CD4-positive, alpha-beta T cell treated with Interleukin-15 for 4 hours (primary cell): ENCODE results near the gene LCN15.
"Not testable (repeated sequence)": the region's sequence is repeated elsewhere in the genome, so short reads cannot be mapped to it uniquely, and the experiment has no call there.

Experiments used
- DNase-seq: peaks from one replicate; pipeline ENCODE4 v3.0.0-alpha.2; 2020; ENCODE audit warnings: low spot score

Gene LCN15

DNA sequence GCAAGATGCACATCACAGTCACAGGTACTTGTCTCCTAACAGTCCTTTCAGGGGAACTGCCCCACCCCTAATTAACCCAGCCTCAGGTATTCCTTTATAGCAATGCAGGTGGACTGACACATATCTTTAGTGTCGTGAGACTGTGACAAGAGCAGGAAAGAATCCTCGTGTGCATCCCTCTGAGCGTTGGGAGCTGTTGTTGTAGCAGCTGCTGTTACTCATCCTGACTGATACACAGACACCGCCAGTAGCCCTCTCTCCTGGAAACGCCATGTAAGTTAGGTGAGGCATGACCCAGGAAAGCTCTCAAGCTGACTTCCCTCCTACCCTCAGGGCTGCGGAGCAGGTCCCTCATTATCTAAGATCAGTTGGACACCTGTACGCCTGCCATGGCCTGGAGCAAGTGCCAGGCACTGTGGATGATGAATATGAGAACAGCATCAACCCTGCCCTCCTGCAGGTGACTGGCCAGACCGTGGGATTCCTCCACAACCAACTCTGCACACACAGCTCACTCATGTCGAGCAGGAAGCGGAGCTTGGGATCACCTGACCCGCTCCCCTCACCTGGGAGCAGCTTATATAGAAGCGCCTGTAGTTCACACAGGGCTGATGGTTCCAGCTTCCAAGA, 10.2 kb upstream of the LCN15 start:
- no peak for DNase-seq

DNA sequence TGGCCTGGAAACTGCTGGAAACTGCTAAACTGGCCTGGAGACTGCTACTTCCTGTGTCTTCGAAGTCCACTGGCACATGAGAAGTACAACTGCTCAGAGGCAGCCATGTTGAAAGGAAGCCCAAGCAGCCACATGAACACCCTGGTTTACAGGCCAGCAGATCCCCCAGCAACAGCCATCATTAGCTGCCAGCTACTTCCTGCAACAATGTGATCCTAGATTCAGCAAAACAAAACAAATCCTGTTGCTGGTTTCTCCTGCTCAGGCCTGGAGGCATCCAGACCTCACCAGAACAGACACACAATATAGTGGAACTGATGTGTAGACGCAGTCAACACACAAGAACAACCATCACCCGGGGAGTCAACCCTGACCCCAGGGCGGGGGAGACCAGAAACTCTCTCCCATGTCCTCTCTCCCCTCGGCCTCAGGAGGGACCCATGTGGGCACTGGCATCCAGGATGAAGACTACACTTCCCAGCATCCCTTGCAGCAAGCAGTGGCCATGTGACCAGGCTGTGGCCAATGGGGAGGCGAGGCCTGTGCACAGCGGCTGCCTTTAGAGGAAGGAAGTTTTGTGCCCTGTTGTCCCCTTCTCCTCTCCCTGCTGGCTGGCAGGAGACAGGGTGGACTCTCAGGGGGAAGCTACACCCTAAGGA, 9.2 kb upstream of the LCN15 start:
- no peak for DNase-seq

DNA sequence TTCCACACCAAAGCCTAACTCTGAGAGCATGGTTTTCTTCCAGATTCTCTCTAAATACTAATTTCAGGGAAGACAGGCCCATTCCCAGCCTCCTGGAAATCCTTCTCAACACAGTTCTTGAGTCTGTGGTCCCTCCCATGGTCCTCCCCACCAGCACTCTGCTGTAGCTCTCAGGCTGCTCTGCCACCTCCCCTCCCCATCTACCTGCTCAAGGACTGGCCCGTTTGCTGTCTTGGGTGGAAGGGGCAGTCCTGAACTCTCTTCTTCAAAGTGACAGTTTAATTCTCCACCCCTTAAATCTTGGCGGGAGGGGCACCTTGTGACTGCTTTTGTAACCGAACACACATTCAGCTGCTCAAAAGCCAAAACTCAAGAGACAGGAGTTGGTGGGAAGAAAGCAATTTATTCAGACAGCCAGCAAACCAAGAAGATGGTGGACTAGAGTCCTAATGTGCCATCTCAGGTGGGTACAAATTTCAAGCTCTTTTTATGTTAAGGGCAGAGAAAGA, 7.6 kb upstream of the LCN15 start:
- DNase-seq, result no peak

DNA sequence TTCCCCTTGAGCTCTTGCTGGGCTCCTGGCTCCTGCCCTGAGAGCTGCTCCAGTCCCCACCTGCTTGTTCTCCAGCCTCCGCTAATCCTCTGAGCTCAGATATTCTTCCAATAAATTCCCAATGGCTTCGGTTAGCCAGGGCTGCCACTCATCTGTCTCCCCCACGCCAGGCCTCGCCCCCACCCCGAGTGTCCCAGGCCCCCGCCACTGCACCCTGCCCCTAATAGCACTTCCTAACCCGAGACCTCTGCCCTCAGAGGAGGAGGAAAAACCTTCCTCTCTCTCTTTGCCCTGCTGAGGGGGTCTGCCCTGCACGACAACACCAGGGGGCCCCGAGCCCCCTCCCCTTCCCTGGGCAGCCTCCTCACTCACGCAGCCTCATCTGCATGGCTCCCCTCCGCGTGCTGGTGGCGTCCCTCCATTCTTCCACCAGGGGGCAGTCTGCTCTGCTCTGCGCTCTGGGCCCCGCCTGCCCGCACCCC, 5.4 kb upstream of the LCN15 start:
- DNase-seq, result peak; percentile 47

DNA sequence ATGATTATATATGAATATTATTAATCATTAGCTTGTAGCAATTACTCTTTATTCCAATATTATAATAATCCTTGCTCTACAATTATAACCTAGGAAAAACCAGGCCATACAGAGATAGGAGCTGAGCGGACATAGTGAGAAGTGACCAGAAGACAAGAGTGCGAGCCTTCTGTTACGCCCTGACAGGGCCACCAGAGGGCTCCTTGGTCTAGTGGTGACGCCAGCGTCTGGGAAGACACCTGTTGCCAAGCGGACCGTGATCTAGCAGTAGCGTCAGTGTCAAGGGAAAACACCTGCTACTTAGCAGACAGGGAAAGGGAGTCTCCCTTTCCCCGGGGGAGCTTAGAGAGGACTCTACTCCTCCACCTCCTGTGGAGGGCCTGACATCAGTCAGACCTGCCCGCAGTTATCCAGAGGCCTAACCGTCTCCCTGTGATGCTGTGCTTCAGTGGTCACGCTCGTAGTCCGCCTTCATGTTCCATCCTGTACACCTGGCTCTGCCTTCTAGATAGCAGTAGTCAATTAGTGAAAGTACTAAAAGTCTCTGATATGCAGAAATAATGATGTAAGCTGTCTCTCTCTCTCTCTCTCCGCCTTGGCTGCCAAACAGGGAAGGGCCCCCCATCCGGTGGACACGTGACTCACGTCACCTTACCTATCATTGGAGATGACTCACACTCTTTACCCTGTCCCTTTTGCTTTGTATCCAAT, 2.2 kb upstream of the LCN15 start:
- peak; percentile 54 for DNase-seq

DNA sequence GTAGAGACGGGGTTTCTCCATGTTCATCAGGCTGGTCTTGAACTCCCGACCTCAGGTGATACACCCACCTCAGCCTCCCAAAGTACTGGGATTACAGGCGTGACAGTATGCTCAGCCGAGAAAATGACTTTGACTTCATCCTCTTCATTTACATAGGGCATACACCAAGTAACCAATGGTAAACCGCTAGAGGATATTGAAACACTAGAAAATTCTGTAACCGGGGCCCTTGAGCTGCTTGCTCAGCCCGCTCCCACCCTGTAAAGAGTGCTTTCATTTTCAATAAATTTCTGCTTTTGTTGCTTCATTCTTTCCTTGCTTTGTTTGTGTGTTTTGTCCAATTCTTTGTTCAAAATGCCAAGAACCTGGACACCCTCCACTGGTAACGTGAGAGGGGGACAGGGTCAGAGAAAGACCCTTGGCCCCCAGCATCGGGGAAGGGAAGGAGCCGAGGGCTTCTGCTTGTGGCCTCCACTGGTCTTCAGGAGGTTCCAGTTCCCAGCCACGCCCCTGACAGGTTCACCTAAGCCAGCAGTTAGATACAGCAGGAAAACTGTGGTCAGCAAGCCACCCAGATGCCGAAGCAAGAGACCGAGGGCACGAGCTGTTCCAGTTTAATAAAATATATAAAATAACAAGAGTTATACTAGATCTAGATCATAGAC, 1.6 kb upstream of the LCN15 start:
- not testable (repeated sequence) for DNase-seq

DNA sequence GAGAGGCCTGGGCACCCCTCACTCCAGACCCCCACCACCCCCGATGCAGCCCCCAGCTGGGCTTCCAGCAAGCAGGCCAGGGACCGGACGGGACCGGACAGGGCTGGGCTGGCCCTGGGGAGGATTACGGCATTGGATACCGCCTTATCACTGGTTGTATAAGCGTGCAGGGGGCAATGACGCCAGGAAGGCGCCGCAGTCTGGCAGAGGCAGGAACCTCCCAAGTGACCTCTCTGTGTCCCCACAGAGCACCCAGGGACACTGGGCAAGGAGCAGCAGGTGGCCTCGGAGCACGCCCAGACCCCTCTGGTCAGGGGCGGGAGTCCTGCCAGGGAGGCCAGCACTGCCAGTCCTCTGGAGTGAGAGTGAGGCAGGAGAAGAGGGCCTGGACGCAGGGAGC, 723 bp upstream of the LCN15 start:
- DNase-seq, result no peak

DNA sequence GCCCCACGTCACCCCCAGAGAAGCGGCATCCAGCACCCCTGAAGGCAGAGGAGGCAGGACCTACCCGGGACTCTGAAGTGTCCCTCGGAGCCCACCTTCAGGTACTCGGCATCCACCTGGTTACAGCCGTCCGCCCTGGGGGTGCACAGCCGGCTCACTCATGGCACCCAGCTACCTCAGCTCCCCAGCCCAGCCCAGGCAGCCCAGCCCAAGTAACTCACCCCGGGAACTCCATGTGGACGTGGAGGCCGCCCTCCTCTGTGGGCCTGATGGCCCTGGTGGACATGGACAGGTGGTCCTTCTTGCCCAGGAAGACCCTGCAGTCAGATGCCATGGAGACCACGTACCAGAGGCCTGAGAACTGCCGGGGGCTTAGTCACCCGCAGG, 676 bp downstream of the LCN15 start:
- no peak for DNase-seq

DNA sequence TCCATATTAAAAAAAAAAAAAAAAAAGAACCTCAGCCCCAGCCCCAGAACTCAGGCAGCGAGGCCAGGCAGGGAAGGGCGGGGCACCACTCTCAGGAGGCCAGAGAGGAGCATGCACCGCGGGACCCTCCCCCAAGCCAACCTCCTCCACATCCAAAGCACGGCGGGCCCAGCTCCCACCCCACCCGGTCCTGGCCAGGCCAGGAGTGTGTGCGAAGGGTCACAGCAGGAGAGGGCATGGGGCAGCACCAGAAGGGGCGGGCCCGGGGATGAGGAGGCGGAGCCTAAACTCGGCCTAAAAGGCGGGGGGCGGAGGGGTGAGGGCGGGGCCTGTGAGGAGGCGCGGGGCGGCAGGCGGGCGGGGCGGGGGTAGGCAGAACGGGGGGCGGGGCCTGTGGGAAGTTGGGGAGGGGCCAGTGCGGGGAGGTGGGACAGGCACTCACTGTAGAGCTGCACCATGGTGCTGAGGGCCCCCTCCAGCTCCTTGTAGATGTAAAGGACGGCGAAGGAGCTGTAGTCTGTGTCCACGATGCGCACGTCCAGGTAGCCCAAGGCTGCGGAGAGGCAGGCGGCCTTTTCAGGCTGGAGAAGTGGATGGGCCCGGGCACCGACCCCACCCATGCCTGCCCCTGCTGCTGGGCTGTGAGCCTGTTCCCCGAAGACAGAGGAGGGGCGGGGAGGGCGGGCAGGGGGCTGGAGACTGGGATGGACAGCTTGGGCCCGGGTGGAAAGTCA, 1.2 kb downstream of the LCN15 start:
- DNase-seq, result peak; percentile 15

DNA sequence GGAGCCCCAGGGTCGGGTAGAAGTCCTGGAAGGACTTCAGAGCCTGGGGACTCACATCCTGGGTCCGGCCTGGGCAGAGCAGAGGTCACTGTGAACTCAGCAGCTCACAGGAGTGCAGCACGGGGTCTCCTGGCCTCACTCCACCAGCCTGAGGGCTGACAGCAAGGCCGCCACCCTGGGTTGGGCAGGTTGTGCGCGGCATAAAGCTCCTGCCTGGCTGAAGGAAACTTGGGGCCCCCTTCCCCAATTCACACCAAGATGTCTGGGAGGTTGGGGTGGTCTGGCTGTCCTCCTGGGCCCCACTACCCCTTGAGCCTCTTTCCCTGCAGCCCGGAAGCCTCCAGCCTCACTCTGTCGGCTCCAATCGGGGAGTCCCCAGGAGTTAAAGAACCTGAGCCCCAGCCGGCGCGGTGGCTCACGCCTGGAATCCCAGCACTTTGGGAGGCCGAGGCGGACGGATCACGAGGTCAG, 2.1 kb downstream of the LCN15 start:
- no peak for DNase-seq

DNA sequence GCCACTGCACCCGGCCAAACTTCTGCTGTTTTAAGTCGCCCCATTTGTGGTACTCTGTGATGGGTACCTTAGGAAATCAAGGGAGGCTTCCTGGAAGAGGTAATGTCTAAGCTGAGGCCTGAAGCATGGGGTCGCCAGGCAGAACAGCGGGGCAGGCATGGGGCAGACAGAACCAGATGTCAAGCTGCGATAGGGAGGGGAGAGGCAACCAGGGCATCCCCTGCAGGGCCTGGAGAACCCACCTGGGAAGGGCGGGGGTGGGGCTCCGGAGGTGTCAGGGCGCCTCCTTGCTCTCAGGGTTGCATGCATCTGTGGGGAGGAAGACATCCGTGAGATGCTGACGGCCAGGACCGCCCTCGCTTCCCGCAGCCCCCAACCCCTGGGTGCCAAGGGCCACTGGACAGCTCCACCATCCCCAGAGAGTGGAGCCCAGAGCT, 2.8 kb downstream of the LCN15 start:
- DNase-seq, result no peak

DNA sequence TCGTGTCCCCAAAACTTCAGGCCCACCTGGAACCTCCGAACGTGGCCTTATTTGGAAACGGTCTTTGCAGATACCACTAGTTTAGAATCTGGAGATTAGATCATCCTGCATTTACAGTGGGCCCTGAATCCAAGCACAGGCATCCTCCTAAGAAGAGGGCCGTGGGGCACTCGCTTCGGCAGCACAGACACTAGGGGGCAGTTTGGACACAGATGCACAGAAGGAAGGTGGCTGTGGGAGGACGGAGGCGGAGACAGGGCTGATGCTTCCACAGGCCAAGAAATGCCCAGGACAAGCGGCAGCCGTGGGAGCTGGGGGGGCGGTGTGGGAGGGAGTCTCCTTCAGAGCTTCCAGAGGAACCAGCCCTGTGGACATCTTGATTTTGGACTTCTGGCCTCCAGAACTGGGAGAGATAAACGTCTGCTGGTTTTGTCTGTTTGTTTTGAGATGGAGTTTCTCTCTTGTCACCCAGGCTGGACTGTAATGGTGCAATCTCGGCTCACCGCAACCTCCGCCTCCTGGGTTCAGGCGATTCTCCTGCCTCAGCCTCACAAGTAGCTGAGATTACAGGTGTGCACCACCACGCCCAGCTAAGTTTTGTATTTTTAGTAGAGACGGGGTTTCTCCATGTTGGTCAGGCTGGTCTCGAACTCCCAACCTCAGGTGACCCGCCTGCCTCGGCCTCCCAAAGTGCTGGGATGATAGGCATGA, 3.3 kb downstream of the LCN15 start:
- DNase-seq, result not testable (repeated sequence)

DNA sequence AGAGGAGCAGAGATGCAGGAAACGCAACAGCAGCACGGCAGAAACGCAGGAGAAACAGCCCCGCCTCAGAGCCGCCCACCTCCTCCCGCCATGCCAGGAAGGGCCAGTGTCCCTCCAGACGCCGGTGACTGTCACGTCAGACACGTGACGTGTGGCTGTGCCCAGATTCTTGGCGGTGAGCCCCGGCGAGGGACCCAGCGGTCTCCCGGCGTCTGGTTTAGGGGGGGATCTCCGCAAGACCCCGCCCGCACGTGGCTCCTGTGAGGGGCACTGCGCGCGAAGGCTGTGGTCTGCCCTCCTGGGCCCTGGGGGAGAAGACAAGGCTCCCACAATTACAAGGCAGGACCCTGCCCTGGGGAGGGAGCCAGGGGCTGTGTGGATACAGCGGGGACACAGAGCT, 3.9 kb downstream of the LCN15 start:
- no peak for DNase-seq

DNA sequence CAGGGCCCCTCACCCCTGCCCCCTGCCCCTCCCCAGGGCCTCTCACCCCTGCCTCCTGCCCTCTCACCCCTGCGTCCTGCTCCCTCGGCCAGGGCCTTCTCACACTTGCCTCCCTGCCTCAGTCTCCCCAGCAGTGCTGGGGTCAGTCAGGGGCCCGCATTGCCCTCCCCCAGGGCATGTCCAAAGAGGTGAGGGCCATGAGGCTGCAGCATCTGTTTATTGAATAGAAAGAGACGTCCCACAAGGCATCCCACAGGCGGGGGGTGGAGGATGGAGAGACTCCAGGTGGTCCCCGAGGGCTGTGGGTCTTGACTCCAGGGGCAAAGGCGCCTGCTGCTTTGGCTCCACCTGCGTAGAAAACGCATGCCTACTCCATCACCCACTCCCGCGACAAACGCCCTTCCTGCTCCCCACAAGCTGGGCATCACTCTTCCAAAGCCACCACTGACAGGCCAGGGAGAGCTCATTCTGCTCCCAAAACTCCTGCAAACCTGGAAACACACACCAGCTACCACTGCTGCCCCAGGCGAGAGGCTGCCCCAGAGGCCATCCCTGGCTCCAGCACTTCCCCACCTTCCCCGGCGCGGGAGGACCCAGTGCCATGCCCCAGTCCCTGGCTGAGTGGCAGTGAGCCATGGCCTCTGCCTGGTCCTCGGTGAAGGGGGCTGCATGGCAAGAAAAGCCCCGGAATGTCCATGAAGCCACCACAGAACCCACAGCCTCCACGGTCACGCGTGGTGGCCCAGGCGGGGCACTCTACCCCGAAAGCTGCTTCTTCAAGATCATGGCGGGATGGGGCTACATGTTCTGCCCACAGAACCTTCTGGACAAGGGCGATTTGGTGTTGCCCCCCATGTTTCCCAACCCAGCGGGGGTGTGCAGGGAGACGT, 4.6 kb downstream of the LCN15 start:
- DNase-seq, result no peak

DNA sequence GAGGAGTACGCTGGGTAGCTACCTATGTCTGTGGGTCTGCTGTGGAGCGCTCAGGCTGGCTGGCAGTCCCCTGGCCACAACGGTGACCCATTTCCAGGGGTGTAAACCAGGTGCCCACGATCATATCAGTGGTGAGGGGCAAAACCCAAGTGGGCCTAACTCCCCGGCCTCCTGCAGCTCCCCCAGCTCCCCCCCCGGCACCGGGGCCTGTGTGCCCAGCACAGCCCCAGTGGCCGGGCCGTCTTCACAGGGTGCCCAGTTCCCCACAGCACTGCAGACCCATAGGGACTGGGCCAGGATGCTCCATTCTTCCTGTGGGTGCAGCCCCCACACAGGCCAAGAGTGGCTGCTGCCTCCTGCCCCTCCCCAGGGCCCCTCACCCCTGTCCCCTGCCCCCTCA, 5.3 kb downstream of the LCN15 start:
- DNase-seq, result no peak

DNA sequence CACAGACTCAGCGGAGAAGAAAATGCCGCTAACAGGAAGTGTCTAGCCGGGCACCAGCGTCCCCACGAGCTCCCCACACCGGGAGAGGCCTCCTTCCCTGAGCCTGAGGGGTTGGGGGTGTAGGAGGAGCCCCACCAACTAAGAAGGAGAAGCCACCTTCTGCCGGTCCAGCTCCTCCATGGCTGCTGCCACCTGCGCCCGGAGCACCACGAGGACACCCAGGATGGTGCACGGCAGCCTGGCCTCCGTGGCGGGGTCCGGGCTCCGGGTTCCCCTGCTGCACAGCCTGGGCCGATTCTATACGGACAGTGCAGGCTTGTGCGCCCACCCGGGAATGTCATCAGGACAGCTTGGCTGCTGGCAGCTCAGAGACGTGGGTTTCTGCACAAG, 6.6 kb downstream of the LCN15 start:
- DNase-seq, result no peak

DNA sequence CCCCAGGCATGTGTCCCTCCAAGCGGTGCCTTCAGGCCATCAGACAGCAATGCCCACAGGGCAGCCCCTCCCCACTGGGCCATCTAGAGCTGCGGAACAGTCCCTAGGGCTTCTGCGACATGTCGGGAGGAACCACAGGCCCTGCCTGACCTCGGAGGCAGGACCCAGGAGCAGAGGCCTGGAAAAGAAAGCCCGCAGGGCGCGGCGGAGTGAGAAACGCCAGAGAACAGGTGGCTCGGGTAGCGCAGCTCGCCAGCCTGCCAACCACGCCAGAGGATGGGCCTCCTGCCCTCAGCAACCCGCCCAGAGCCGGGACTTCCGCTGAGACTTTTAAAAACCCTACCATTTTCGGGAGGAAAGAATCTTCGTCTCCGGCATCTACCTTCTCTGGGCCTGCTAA, 7.0 kb downstream of the LCN15 start:
- no peak for DNase-seq

DNA sequence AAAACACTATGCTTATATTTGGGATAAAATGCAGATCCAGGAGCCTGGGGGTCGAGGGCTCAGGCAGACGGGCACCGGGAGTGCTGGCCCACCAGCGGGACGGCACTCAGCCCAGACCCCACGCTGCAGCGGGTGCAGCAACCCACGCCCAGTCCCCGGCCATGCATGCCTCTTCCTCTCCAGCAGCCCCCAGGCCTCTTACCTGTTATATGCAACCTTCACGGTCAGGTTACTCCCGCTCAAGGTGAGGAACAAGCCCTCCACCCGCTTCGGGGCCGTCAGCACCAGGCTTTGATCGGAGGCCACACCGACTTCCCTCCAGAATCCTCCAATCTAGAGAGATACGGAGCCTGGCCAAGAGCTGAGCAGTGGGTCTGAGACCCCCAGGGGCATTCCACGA, 7.5 kb downstream of the LCN15 start:
- DNase-seq, result no peak

DNA sequence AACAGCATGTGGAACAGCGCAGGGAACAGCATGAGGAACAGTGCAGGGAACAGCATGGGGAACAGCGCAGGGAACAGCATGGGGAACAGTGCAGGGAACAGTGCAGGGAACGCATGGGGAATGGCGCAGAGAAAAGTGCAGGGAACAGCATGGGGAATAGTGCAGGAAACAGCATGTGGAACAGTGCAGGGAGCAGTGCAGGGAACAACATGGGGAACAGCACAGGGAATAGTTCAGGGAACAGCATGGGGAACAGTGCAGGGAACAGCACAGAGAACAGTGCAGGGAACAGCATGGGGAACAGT, 8.2 kb downstream of the LCN15 start:
- no peak for DNase-seq
